Effector memory CD4-positive, alpha-beta T cell (primary cell): ENCODE measurements around the gene PRMT5.

Source experiments
- DNase-seq, 3 donors: peaks; one replicate each; pipeline ENCODE4 v3.0.0-alpha.2; 2020
- H3K27ac ChIP-seq: 2 replicates; pipeline ENCODE4 v1.7.0; 2013; ENCODE audit warnings: mild to moderate bottlenecking, low read length, moderate library complexity; ENCODE audit not compliant: insufficient read depth, poor library complexity, severe bottlenecking
- H3K27me3 ChIP-seq: replicated peaks from 2 replicates; pipeline ENCODE4 v1.7.0; 2013; ENCODE audit warnings: mild to moderate bottlenecking, low read length; ENCODE audit not compliant: insufficient read depth, control insufficient read depth, poor library complexity, severe bottlenecking
- H3K36me3 ChIP-seq: 2 replicates; pipeline ENCODE4 v1.7.0; 2013; ENCODE audit warnings: mild to moderate bottlenecking, low read length, moderate library complexity; ENCODE audit not compliant: control insufficient read depth, insufficient read depth
- H3K4me1 ChIP-seq: 2 replicates; pipeline ENCODE4 v1.7.0; 2013; ENCODE audit warnings: low read length, mild to moderate bottlenecking; ENCODE audit not compliant: control insufficient read depth, insufficient read depth, poor library complexity, severe bottlenecking
- H3K4me3 ChIP-seq: 2 replicates; pipeline ENCODE4 v1.7.0; 2013; ENCODE audit warnings: low read length, low read depth, mild to moderate bottlenecking; ENCODE audit not compliant: insufficient read depth, poor library complexity, severe bottlenecking
- H3K9me3 ChIP-seq: 2 replicates; pipeline ENCODE4 v1.7.0; 2013; ENCODE audit warnings: mild to moderate bottlenecking, low read length, moderate library complexity; ENCODE audit not compliant: control insufficient read depth

The PRMT5 gene

DNA sequence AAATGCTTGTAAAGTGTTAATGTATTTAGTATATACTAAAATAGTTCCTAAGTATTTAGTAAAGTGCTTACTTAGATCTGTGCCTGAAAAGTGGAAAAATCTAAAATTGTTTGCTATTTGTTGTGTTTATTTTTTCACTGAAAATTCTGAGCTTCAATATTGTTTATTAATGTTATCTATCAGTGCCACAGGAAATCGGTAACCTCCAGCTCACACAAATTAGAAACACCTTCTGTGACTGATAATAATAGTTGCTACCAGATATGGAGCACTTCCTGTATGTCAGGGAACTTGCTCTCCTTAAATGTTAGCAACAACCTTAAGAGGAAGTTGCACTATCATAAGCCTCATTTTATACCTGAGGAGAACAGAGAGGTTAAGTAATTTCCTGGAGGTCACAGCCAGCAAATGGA lies 58.4 kb downstream of the PRMT5 start:
- no peak for DNase-seq
- H3K4me3 ChIP-seq = peak overlapping the region; percentile 94
- H3K9me3 ChIP-seq = no peaks in the 10 kb centered on the region

More for the DNA sequence above, 58.4 kb downstream of the PRMT5 start:
- H3K36me3 ChIP-seq = peaks cover 22% of the 10 kb centered on the region
- peak overlapping the region; percentile 93 for H3K27ac ChIP-seq
- peaks cover 29% of the 10 kb centered on the region for H3K4me1 ChIP-seq
- H3K27me3 ChIP-seq = no peaks in the 10 kb centered on the region
